Lung microvascular endothelial cell (primary cell): Measurements from ENCODE around the gene ZCCHC2. TPM values are rescaled to one million over a fixed set of nuclear protein-coding genes. Genes with fewer than 3 reads are reported as not detected.

Source experiments
- DNase-seq, 2 donors: peaks; one replicate each; pipeline versions ENCODE4 v3.0.0 to v3.0.0-alpha.2; 2010; ENCODE audit warnings: low read depth in 2 of 2
- total RNA-seq: library from RNA; depleted of rRNA; stranded (reverse); fragments of >200 nt; gene quantifications from 2 replicates; pipeline ENCODE4 v1.2.1, GENCODE V29; 2014

Gene ZCCHC2
- total RNA-seq, 1 donor from 2014 or later = 16.1 TPM

GRCh38 chr18:62537946-62538345 lies 15.1 kb downstream of the ZCCHC2 start:
- no peak for DNase-seq

- DNase-seq = no peak
These were observed 16.1 kb downstream of the ZCCHC2 start for GRCh38 chr18:62538881-62539280.

GRCh38 chr18:62539284-62540165 lies 16.7 kb downstream of the ZCCHC2 start:
- no peak for DNase-seq

- no peak for DNase-seq
These were observed 20.2 kb downstream of the ZCCHC2 start for GRCh38 chr18:62543021-62543420.

- DNase-seq = no peak
These were observed 22.3 kb downstream of the ZCCHC2 start for GRCh38 chr18:62545098-62545497.

- DNase-seq = no peak
These were observed 26.9 kb downstream of the ZCCHC2 start for GRCh38 chr18:62549755-62550154.

- DNase-seq = no peak
These were observed 27.9 kb downstream of the ZCCHC2 start for GRCh38 chr18:62550746-62551145.

- no peak for DNase-seq
These were observed 29.2 kb downstream of the ZCCHC2 start for GRCh38 chr18:62551972-62552513.

GRCh38 chr18:62554061-62554815 lies 31.4 kb downstream of the ZCCHC2 start:
- DNase-seq = peak in 1 of 2 donors; percentile 43

- DNase-seq = peak; percentile 13 to 55
These were observed 32.3 kb downstream of the ZCCHC2 start for GRCh38 chr18:62555135-62555534.

- peak in 1 of 2 donors; percentile 43 for DNase-seq
These were observed 33.6 kb downstream of the ZCCHC2 start for GRCh38 chr18:62556397-62556796.

- no peak for DNase-seq
These were observed 35.3 kb downstream of the ZCCHC2 start for GRCh38 chr18:62558015-62558663.

- no peak for DNase-seq
These were observed 41.2 kb downstream of the ZCCHC2 start for GRCh38 chr18:62564044-62564443.

- peak; percentile 45 to 53 for DNase-seq
These were observed 43.4 kb downstream of the ZCCHC2 start for GRCh38 chr18:62566199-62566598.

- no peak for DNase-seq
These were observed 44.0 kb downstream of the ZCCHC2 start for GRCh38 chr18:62566818-62567217.

- DNase-seq = no peak
These were observed 46.3 kb downstream of the ZCCHC2 start for GRCh38 chr18:62569081-62569655.

- no peak for DNase-seq
These were observed 48.2 kb downstream of the ZCCHC2 start for GRCh38 chr18:62571037-62571436.

- DNase-seq = no peak
These were observed 48.8 kb downstream of the ZCCHC2 start for GRCh38 chr18:62571648-62572047.

- DNase-seq = no peak
These were observed 49.6 kb downstream of the ZCCHC2 start for GRCh38 chr18:62572456-62572855.

GRCh38 chr18:62574776-62575175 lies 52.0 kb downstream of the ZCCHC2 start:
- DNase-seq = no peak

- DNase-seq = no peak
These were observed 53.4 kb downstream of the ZCCHC2 start for GRCh38 chr18:62576271-62576670.
